Suprapubic skin (tissue), 4 donors: ENCODE data around the gene PTPRD. TPM values are rescaled to one million over a fixed set of nuclear protein-coding genes. Genes with fewer than 3 reads are reported as not detected.
"Not testable (repeated sequence)": the region's sequence is repeated elsewhere in the genome, so short reads cannot be mapped to it uniquely, and the experiment has no call there.

Experiments
- DNase-seq, 2 donors: peaks; one replicate each; pipeline ENCODE4 v3.0.0-alpha.2; 2019; ENCODE audit warnings: low spot score in 2 of 2
- H3K27ac ChIP-seq: fragments of 200-600 bp; sonication (generic); one replicate; pipeline ENCODE4 v1.5.1; 2019
- H3K27me3 ChIP-seq: fragments of 200-600 bp; sonication (generic); one replicate; pipeline ENCODE4 v1.5.1; 2019
- H3K36me3 ChIP-seq: fragments of 200-600 bp; sonication (generic); one replicate; pipeline ENCODE4 v1.5.1; 2019
- H3K4me1 ChIP-seq: fragments of 200-600 bp; sonication (generic); one replicate; pipeline ENCODE4 v1.5.1; 2019
- H3K4me3 ChIP-seq: fragments of 200-600 bp; sonication (generic); one replicate; pipeline ENCODE4 v1.5.1; 2019; ENCODE audit warnings: mild to moderate bottlenecking
- H3K9me3 ChIP-seq: fragments of 200-600 bp; sonication (generic); one replicate; pipeline ENCODE4 v1.5.1; 2019
- EP300 ChIP-seq: sonication (generic); formaldehyde crosslinking; IDR thresholded peaks from one replicate; pipeline ENCODE4 v1.6.1; 2017; ENCODE audit warnings: antibody characterized with exemption
- POLR2A ChIP-seq, 2 donors: fragments of 450-650 bp; IDR thresholded peaks; one replicate each; pipeline ENCODE4 v1.6.1; 2017; ENCODE audit warnings: antibody characterized with exemption in 2 of 2, mild to moderate bottlenecking in 2 of 2, moderate library complexity in 2 of 2
- POLR2AphosphoS5 ChIP-seq, 3 donors: sonication (generic); formaldehyde crosslinking; IDR thresholded peaks; one replicate each; pipeline ENCODE4 v1.6.1; 2017; ENCODE audit warnings: antibody characterized with exemption in 3 of 3
- WGBS: methylation state at CpG from one replicate; pipeline ENCODE4 v1.1.5; 2018; 5-methylcytosine and 5-hydroxymethylcytosine counted together
- total RNA-seq, 4 donors: library from RNA; depleted of rRNA; stranded (reverse); fragments of >200 nt; gene quantifications; one replicate each; pipeline ENCODE4 v1.1.0, GENCODE V29; 2016
- TF ChIP-seq, protein P1 (sequence below), 2 donors: fragments of 200-600 bp in 1 of 2; fragments of 450-650 bp in 1 of 2; sonication (generic) in 1 of 2; IDR thresholded peaks; one replicate each; pipeline ENCODE4 v1.5.1; 2016 to 2019; ENCODE audit warnings: antibody characterized with exemption in 2 of 2, mild to moderate bottlenecking in 1 of 2, moderate library complexity in 1 of 2

PTPRD gene
- total RNA-seq, 4 donors from 2014 or later: 0.49 to 3.3 (median 2.5) TPM

- Histone ChIP-seq H3K36me3 (no peaks in the 10 kb centered on the region), H3K4me3 (no peak overlapping the region), H3K9me3 (no peaks in the 10 kb centered on the region), H3K4me1 (no peaks in the 10 kb centered on the region), H3K27me3 (no peaks in the 10 kb centered on the region), H3K27ac (no peak overlapping the region)
- DNase-seq: no peak
- no peak for TF ChIP-seq POLR2AphosphoS5 (IDR thresholded peaks at IDR 0.05)
- TF ChIP-seq, protein P1, sequence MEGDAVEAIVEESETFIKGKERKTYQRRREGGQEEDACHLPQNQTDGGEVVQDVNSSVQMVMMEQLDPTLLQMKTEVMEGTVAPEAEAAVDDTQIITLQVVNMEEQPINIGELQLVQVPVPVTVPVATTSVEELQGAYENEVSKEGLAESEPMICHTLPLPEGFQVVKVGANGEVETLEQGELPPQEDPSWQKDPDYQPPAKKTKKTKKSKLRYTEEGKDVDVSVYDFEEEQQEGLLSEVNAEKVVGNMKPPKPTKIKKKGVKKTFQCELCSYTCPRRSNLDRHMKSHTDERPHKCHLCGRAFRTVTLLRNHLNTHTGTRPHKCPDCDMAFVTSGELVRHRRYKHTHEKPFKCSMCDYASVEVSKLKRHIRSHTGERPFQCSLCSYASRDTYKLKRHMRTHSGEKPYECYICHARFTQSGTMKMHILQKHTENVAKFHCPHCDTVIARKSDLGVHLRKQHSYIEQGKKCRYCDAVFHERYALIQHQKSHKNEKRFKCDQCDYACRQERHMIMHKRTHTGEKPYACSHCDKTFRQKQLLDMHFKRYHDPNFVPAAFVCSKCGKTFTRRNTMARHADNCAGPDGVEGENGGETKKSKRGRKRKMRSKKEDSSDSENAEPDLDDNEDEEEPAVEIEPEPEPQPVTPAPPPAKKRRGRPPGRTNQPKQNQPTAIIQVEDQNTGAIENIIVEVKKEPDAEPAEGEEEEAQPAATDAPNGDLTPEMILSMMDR (IDR thresholded peaks at IDR 0.05): no peak
- TF ChIP-seq POLR2A (IDR thresholded peaks at IDR 0.05): no peak
- no peak for TF ChIP-seq EP300
- WGBS: 56% methylated on average over 3 of the region's 3 CpGs
Measured at GRCh38 chr9:9478741-9479140, 1134.1 kb downstream of the PTPRD start.

DNA sequence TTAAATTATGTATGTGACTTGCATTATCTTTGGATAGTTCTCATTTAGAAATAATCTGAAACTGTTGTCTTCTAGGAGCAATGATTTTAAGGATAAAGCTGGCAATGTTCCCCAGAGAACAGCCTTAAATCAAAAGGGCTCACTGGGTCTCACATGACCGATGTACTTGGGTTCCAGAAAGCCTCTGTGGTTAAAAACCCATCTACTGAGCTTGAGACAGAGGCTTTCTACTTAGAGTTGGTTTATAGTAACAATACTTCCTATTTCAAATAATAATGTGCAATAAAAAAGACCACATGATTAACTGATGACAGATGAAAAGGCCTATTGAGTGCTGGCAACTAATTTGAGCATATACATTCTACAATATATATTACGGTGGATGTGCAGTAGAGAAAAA is 1143.5 kb downstream of the PTPRD start:
- no peaks in the 10 kb centered on the region for H3K9me3 ChIP-seq
- H3K27ac ChIP-seq: no peak overlapping the region
- no peak for DNase-seq
- TF ChIP-seq POLR2AphosphoS5 (IDR thresholded peaks at IDR 0.05): no peak
- no peak for TF ChIP-seq EP300
- TF ChIP-seq, protein P1 (IDR thresholded peaks at IDR 0.05): no peak
- TF ChIP-seq POLR2A (IDR thresholded peaks at IDR 0.05): no peak
- H3K4me3 ChIP-seq: no peak overlapping the region
- WGBS: 77% methylated on average over 2 of the region's 2 CpGs
- H3K4me1 ChIP-seq: no peaks in the 10 kb centered on the region
- no peaks in the 10 kb centered on the region for H3K36me3 ChIP-seq
- H3K27me3 ChIP-seq: no peaks in the 10 kb centered on the region

GRCh38 chr9:9441874-9442273 is 1170.9 kb downstream of the PTPRD start:
- DNase-seq, H3K27me3 ChIP-seq: not testable (repeated sequence)
- 98% methylated on average over 14 of the region's 19 CpGs for WGBS

DNA sequence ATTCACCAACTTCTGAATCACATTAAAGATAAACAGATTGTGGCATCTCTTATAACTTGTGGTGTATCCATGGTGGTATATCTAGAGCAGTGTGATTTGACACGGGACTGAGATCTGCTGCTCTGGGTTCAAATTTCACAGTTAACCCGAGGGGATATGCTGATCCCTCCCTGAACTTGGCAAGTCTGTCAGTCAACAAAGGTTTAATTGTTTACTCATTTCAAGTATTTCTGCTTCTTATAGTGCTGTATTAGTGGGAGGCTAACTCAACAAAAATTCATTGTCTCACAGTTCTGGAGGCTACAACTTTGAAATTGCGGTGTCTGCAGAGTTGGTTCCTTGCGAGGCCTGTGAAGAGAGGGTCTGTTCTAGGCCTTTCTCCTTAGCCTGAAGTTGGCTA is 1175.2 kb downstream of the PTPRD start:
- DNase-seq: no peak
- Histone ChIP-seq H3K4me3 (no peak overlapping the region), H3K27me3 (no peaks in the 10 kb centered on the region), H3K36me3 (no peaks in the 10 kb centered on the region), H3K9me3 (no peaks in the 10 kb centered on the region), H3K4me1 (no peaks in the 10 kb centered on the region), H3K27ac (no peak overlapping the region)
- WGBS: 64% methylated on average over 4 of the region's 4 CpGs
- TF ChIP-seq POLR2AphosphoS5 (IDR thresholded peaks at IDR 0.05): no peak
- TF ChIP-seq, protein P1 (IDR thresholded peaks at IDR 0.05): no peak
- TF ChIP-seq POLR2A (IDR thresholded peaks at IDR 0.05): no peak
- TF ChIP-seq EP300: no peak

More at GRCh38 chr9:9441874-9442273, 1170.9 kb downstream of the PTPRD start:
- H3K9me3 ChIP-seq, H3K4me1 ChIP-seq, H3K27ac ChIP-seq, H3K4me3 ChIP-seq, H3K36me3 ChIP-seq: not testable (repeated sequence)

- not testable (repeated sequence) for H3K9me3 ChIP-seq, DNase-seq, H3K4me1 ChIP-seq, H3K27me3 ChIP-seq, H3K36me3 ChIP-seq, H3K27ac ChIP-seq, H3K4me3 ChIP-seq
- WGBS: 88% methylated on average over 10 of the region's 10 CpGs
Measured at GRCh38 chr9:9426454-9426853, 1186.3 kb downstream of the PTPRD start.

- Histone ChIP-seq H3K27me3 (no peaks in the 10 kb centered on the region), H3K4me1 (no peaks in the 10 kb centered on the region), H3K4me3 (no peak overlapping the region), H3K9me3 (no peaks in the 10 kb centered on the region), H3K27ac (no peak overlapping the region), H3K36me3 (no peaks in the 10 kb centered on the region)
- TF ChIP-seq POLR2A (IDR thresholded peaks at IDR 0.05) (no peak), POLR2AphosphoS5 (IDR thresholded peaks at IDR 0.05) (no peak), EP300 (no peak)
- TF ChIP-seq, protein P1 (IDR thresholded peaks at IDR 0.05): no peak
- DNase-seq: no peak
- WGBS: 97% methylated on average over 3 of the region's 3 CpGs
Measured at GRCh38 chr9:9412241-9412640, 1200.6 kb downstream of the PTPRD start.
